HEK293 (cell line): ENCODE data around the gene SLC25A22.

Experiments used
- ATF2 ChIP-seq: fragments of 450-650 bp; formaldehyde crosslinking; IDR thresholded peaks from 2 replicates; pipeline ENCODE4 v1.5.1; 2016; ENCODE audit warnings: missing biosample characterization, missing genetic modification characterization, low read depth
- BCL11A ChIP-seq: fragments of 450-650 bp; formaldehyde crosslinking; IDR thresholded peaks from 2 replicates; pipeline ENCODE4 v1.5.1; 2016; ENCODE audit warnings: low read depth, missing biosample characterization, missing genetic modification characterization
- CTCF ChIP-seq: fragments of 450-650 bp; formaldehyde crosslinking; IDR thresholded peaks from 2 replicates; pipeline ENCODE4 v1.5.1; 2016; ENCODE audit warnings: missing biosample characterization, missing genetic modification characterization
- ZBTB1 ChIP-seq: fragments of 450-650 bp; formaldehyde crosslinking; IDR thresholded peaks from 2 replicates; pipeline ENCODE4 v1.5.1; 2016; ENCODE audit warnings: missing biosample characterization, missing genetic modification characterization
- ZNF184 ChIP-seq: fragments of 450-650 bp; IDR thresholded peaks from 2 replicates; pipeline ENCODE4 v1.5.1; 2018; ENCODE audit warnings: missing biosample characterization, mild to moderate bottlenecking, missing genetic modification characterization
- ZNF274 ChIP-seq, 2 experiments: fragments of 200-500 bp in 1 of 2; fragments of 450-650 bp in 1 of 2; sonication (Bioruptor generic) in 1 of 2; formaldehyde crosslinking in 1 of 2; IDR thresholded peaks; 2 replicates each; pipeline versions ENCODE4 v1.5.1 to v1.6.1; 2014 to 2016; ENCODE audit warnings: borderline replicate concordance in 1 of 2, inconsistent platforms in 1 of 2, low read length in 1 of 2, missing biosample characterization in 1 of 2, missing genetic modification characterization in 1 of 2
- ZNF670 ChIP-seq: fragments of 450-650 bp; formaldehyde crosslinking; IDR thresholded peaks from 2 replicates; pipeline ENCODE4 v1.5.1; 2016; ENCODE audit warnings: missing biosample characterization, missing genetic modification characterization, low read depth
- TF ChIP-seq, protein P1 (sequence below): fragments of 450-650 bp; formaldehyde crosslinking; IDR thresholded peaks from 2 replicates; pipeline ENCODE4 v1.5.1; 2016; ENCODE audit warnings: missing biosample characterization, missing genetic modification characterization
- TF ChIP-seq, protein P2 (sequence below): fragments of 450-650 bp; formaldehyde crosslinking; IDR thresholded peaks from 2 replicates; pipeline ENCODE4 v1.5.1; 2016; ENCODE audit warnings: missing biosample characterization, missing genetic modification characterization

DNA sequence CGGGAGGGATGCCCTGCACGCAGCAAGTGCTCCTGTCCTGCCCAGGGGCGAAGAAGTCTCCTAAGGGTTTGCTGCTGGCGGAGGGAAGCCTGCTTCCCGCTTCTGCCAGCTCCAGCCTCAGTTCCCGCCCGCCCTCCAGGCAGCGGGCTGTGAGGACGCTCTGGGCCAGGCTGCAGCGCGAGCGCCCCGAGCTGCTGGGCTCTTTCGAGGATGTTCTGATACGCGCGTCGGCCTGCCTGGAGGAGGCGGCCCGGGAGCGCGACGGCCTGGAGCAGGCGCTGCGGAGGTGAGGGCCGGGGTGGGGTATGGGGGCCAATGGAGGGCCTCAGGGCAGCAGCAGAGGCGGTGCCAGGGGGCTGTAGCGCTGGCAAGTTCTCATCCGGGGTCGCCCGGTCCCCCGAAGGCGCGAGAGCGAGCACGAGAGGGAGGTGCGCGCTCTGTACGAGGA is 31.8 kb upstream of the SLC25A22 start:
- TF ChIP-seq CTCF (tag by site-specific recombination), result no peak
- no peak for TF ChIP-seq ZNF670
- no peak for TF ChIP-seq ZNF184 (tag by site-specific recombination)
- no peak for TF ChIP-seq ZBTB1 (tag by site-specific recombination)
- TF ChIP-seq ZNF274 (IDR thresholded peaks at IDR 0.05; ENCODE audit: low read length), result no peak
- no peak for TF ChIP-seq ZNF274 (tag by site-specific recombination; IDR thresholded peaks at IDR 0.05; ENCODE audit: borderline replicate concordance)
- TF ChIP-seq, protein P1, sequence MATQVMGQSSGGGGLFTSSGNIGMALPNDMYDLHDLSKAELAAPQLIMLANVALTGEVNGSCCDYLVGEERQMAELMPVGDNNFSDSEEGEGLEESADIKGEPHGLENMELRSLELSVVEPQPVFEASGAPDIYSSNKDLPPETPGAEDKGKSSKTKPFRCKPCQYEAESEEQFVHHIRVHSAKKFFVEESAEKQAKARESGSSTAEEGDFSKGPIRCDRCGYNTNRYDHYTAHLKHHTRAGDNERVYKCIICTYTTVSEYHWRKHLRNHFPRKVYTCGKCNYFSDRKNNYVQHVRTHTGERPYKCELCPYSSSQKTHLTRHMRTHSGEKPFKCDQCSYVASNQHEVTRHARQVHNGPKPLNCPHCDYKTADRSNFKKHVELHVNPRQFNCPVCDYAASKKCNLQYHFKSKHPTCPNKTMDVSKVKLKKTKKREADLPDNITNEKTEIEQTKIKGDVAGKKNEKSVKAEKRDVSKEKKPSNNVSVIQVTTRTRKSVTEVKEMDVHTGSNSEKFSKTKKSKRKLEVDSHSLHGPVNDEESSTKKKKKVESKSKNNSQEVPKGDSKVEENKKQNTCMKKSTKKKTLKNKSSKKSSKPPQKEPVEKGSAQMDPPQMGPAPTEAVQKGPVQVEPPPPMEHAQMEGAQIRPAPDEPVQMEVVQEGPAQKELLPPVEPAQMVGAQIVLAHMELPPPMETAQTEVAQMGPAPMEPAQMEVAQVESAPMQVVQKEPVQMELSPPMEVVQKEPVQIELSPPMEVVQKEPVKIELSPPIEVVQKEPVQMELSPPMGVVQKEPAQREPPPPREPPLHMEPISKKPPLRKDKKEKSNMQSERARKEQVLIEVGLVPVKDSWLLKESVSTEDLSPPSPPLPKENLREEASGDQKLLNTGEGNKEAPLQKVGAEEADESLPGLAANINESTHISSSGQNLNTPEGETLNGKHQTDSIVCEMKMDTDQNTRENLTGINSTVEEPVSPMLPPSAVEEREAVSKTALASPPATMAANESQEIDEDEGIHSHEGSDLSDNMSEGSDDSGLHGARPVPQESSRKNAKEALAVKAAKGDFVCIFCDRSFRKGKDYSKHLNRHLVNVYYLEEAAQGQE (tag by site-specific recombination), result no peak
- TF ChIP-seq, protein P2, sequence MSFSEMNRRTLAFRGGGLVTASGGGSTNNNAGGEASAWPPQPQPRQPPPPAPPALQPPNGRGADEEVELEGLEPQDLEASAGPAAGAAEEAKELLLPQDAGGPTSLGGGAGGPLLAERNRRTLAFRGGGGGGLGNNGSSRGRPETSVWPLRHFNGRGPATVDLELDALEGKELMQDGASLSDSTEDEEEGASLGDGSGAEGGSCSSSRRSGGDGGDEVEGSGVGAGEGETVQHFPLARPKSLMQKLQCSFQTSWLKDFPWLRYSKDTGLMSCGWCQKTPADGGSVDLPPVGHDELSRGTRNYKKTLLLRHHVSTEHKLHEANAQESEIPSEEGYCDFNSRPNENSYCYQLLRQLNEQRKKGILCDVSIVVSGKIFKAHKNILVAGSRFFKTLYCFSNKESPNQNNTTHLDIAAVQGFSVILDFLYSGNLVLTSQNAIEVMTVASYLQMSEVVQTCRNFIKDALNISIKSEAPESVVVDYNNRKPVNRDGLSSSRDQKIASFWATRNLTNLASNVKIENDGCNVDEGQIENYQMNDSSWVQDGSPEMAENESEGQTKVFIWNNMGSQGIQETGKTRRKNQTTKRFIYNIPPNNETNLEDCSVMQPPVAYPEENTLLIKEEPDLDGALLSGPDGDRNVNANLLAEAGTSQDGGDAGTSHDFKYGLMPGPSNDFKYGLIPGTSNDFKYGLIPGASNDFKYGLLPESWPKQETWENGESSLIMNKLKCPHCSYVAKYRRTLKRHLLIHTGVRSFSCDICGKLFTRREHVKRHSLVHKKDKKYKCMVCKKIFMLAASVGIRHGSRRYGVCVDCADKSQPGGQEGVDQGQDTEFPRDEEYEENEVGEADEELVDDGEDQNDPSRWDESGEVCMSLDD (tag by site-specific recombination), result no peak
- TF ChIP-seq ATF2 (tag by site-specific recombination), result no peak
- no peak for TF ChIP-seq BCL11A (tag by site-specific recombination)
